Chondrocyte (in vitro differentiated cells): Measurements from ENCODE around the gene DGKB. TPM values are rescaled to one million over a fixed set of nuclear protein-coding genes. Genes with fewer than 3 reads are reported as not detected.

Experiments used
- DNase-seq: peaks from one replicate; pipeline ENCODE4 v3.0.0; 2021; ENCODE audit warnings: mixed read lengths, low spot score
- H3K27ac Mint-ChIP-seq: one replicate; pipeline ENCODE4 v1.8.0; 2021; ENCODE audit warnings: mild to moderate bottlenecking, moderate library complexity, mixed read lengths; ENCODE audit not compliant: unreplicated experiment
- H3K27me3 Mint-ChIP-seq: 2 replicates; pipeline ENCODE4 v1.8.0; 2021; ENCODE audit warnings: low read depth, mixed read lengths
- H3K36me3 Mint-ChIP-seq: 2 replicates; pipeline ENCODE4 v1.8.0; 2021; ENCODE audit warnings: low read depth, mixed read lengths
- H3K4me1 Mint-ChIP-seq: 2 replicates; pipeline ENCODE4 v1.8.0; 2021; ENCODE audit warnings: low read depth, mild to moderate bottlenecking, mixed read lengths
- H3K4me3 Mint-ChIP-seq: one replicate; pipeline ENCODE4 v1.8.0; 2021; ENCODE audit warnings: mild to moderate bottlenecking, moderate library complexity, mixed read lengths; ENCODE audit not compliant: unreplicated experiment
- H3K9me3 Mint-ChIP-seq: 2 replicates; pipeline ENCODE4 v1.8.0; 2021; ENCODE audit warnings: low read depth, mixed read lengths
- CTCF ChIP-seq: fragments of 200-600 bp; sonication (generic); IDR thresholded peaks from 2 replicates; pipeline ENCODE4 v1.5.0; 2021; ENCODE audit warnings: antibody characterized with exemption, mild to moderate bottlenecking, moderate library complexity
- total RNA-seq: library from RNA; stranded (reverse); gene quantifications from 3 replicates; pipeline ENCODE4 v1.2.1, GENCODE V29; 2021

Gene DGKB
- total RNA-seq, 1 donor from 2014 or later = 0.60 TPM

GRCh38 chr7:14303536-14303935, 599.0 kb downstream of the DGKB start:
- Mint-ChIP-seq H3K9me3 (no peaks in the 10 kb centered on the region), H3K36me3 (no peaks in the 10 kb centered on the region), H3K4me3 (no peak overlapping the region), H3K27ac (no peak overlapping the region), H3K27me3 (no peaks in the 10 kb centered on the region), H3K4me1 (peaks cover 4% of the 10 kb centered on the region)
- TF ChIP-seq CTCF = no peak
- DNase-seq = no peak

- DNase-seq = no peak
- TF ChIP-seq CTCF = no peak
- Mint-ChIP-seq H3K27me3 (no peaks in the 10 kb centered on the region), H3K27ac (no peak overlapping the region), H3K9me3 (peaks cover 16% of the 10 kb centered on the region), H3K4me1 (no peaks in the 10 kb centered on the region), H3K36me3 (peaks cover 2% of the 10 kb centered on the region), H3K4me3 (no peak overlapping the region)
Measured at GRCh38 chr7:14294637-14295036, 607.9 kb downstream of the DGKB start.

GRCh38 chr7:14293434-14293833, 609.1 kb downstream of the DGKB start:
- Mint-ChIP-seq H3K27me3 (no peaks in the 10 kb centered on the region), H3K4me1 (no peaks in the 10 kb centered on the region)

GRCh38 chr7:14292737-14293136, 609.8 kb downstream of the DGKB start:
- H3K27me3 Mint-ChIP-seq = no peaks in the 10 kb centered on the region
- no peak for TF ChIP-seq CTCF
- H3K4me3 Mint-ChIP-seq = no peak overlapping the region
- no peak overlapping the region for H3K27ac Mint-ChIP-seq
- peaks cover 8% of the 10 kb centered on the region for H3K9me3 Mint-ChIP-seq
- no peaks in the 10 kb centered on the region for H3K4me1 Mint-ChIP-seq
- DNase-seq = no peak
- peaks cover 2% of the 10 kb centered on the region for H3K36me3 Mint-ChIP-seq

More at GRCh38 chr7:14293434-14293833, 609.1 kb downstream of the DGKB start:
- Mint-ChIP-seq H3K4me3 (no peak overlapping the region), H3K36me3 (peaks cover 2% of the 10 kb centered on the region), H3K9me3 (peaks cover 15% of the 10 kb centered on the region), H3K27ac (no peak overlapping the region)
- TF ChIP-seq CTCF = no peak
- no peak for DNase-seq

- H3K4me3 Mint-ChIP-seq = no peak overlapping the region
- H3K36me3 Mint-ChIP-seq = no peaks in the 10 kb centered on the region
- no peak for DNase-seq
- no peaks in the 10 kb centered on the region for H3K9me3 Mint-ChIP-seq
- H3K27me3 Mint-ChIP-seq = no peaks in the 10 kb centered on the region
- H3K4me1 Mint-ChIP-seq = peaks cover 12% of the 10 kb centered on the region
- no peak overlapping the region for H3K27ac Mint-ChIP-seq
- TF ChIP-seq CTCF = no peak
Measured at GRCh38 chr7:14289957-14290356, 612.6 kb downstream of the DGKB start.
